ENCODE measurements around the gene LUC7L.

DNA sequence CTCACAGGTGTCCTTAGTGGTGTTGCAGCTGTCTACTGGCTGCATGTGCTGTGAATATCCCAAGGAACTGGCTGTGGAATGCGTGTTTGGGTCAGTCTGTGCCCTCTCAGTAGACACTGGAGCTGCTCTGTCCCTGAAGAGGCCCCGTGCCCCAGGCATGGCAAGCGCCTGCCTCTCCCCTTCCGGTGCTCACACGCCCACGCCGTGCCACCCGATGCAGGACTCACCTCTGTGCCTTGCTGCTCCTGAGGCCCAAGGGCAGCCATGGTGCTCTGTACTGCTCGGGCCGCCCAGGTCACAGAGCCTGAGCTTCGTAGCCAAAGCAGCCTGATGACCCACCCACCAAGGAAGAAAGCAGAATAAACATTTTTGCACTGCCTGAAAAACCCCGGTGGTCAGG is 36.5 kb upstream of the LUC7L start:
- TF ChIP-seq EP300 (IDR thresholded peaks at IDR 0.05; ENCODE audit: low read depth) (no peak), POLR2AphosphoS5 (IDR thresholded peaks at IDR 0.05) (no peak), POLR2A (IDR thresholded peaks at IDR 0.05) (no peak)
- TF ChIP-seq, protein P1, sequence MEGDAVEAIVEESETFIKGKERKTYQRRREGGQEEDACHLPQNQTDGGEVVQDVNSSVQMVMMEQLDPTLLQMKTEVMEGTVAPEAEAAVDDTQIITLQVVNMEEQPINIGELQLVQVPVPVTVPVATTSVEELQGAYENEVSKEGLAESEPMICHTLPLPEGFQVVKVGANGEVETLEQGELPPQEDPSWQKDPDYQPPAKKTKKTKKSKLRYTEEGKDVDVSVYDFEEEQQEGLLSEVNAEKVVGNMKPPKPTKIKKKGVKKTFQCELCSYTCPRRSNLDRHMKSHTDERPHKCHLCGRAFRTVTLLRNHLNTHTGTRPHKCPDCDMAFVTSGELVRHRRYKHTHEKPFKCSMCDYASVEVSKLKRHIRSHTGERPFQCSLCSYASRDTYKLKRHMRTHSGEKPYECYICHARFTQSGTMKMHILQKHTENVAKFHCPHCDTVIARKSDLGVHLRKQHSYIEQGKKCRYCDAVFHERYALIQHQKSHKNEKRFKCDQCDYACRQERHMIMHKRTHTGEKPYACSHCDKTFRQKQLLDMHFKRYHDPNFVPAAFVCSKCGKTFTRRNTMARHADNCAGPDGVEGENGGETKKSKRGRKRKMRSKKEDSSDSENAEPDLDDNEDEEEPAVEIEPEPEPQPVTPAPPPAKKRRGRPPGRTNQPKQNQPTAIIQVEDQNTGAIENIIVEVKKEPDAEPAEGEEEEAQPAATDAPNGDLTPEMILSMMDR (IDR thresholded peaks at IDR 0.05), result no peak
